GDM1 (cell line): ENCODE results near the gene MAML1.

Source experiments
- DNase-seq: peaks from one replicate; lab custom pipeline; 2025; lab: John Stamatoyannopoulos, UW

MAML1 gene

GRCh38 chr5:179806250-179807048 lies 73.8 kb downstream of the MAML1 start, which contains the start of gene MGAT4B:
MGAT4B (minus strand) TSS chr5:179806866; CDS start chr5:179806583, 283 bp downstream.
- DNase-seq = peak; percentile 75

GRCh38 chr5:179812135-179812825 lies 79.7 kb downstream of the MAML1 start:
- DNase-seq = no peak

- DNase-seq = no peak
Observed at GRCh38 chr5:179812997-179813607, 80.5 kb downstream of the MAML1 start.

- DNase-seq = no peak
Observed at GRCh38 chr5:179814090-179814489, 81.5 kb downstream of the MAML1 start.

GRCh38 chr5:179815491-179816249 lies 83.0 kb downstream of the MAML1 start:
- no peak for DNase-seq

GRCh38 chr5:179816401-179816795 lies 83.8 kb downstream of the MAML1 start:
- no peak for DNase-seq

- no peak for DNase-seq
Observed at GRCh38 chr5:179816796-179817469, 84.3 kb downstream of the MAML1 start.

GRCh38 chr5:179817470-179817840 lies 84.8 kb downstream of the MAML1 start:
- no peak for DNase-seq

GRCh38 chr5:179817890-179818745 lies 85.5 kb downstream of the MAML1 start:
- DNase-seq = no peak

GRCh38 chr5:179818746-179819295 lies 86.2 kb downstream of the MAML1 start:
- DNase-seq = peak; percentile 75

GRCh38 chr5:179819296-179820126 lies 86.9 kb downstream of the MAML1 start:
- DNase-seq = no peak

- no peak for DNase-seq
Observed at GRCh38 chr5:179820127-179820482, 87.5 kb downstream of the MAML1 start.

GRCh38 chr5:179820483-179821297 lies 88.1 kb downstream of the MAML1 start, which contains the start of gene SQSTM1:
SQSTM1 (plus strand) TSS chr5:179820905; CDS start chr5:179820937, 32 bp downstream.
- peak; percentile 79 for DNase-seq

GRCh38 chr5:179821298-179822058 lies 88.9 kb downstream of the MAML1 start:
- DNase-seq = peak; percentile 82

GRCh38 chr5:179822059-179822432 lies 89.4 kb downstream of the MAML1 start:
- no peak for DNase-seq

- DNase-seq = no peak
Observed at GRCh38 chr5:179822444-179822990, 89.9 kb downstream of the MAML1 start.

- DNase-seq = no peak
Observed at GRCh38 chr5:179823937-179824744, 91.5 kb downstream of the MAML1 start.
